ENCODE results near the gene IGF1R.

DNA sequence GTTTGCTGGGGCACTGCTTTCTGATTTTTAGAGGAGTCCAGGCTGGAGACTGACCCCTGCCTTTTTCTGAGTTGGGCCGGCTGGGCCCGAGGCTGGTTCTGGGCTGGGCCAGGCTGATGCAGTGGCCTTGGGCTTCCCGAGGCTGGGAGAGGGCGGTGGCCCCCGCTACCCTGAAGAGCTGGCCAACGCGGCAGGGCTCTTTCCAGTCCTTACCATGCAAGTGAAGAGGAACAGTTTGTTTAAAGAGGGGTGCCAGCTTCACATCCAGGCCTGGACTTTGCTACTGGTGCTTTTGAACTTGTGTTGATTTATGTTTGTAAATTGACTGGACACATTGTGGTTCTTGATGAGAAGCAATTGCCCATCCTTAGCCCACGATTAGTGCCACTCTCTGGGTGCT lies 15.3 kb downstream of the IGF1R start:
- TF ChIP-seq POLR2AphosphoS5 (IDR thresholded peaks at IDR 0.05) (no peak), POLR2A (IDR thresholded peaks at IDR 0.05) (no peak), EP300 (IDR thresholded peaks at IDR 0.05) (no peak)
